HFF-Myc (cell line): ENCODE results near the gene DTX4.

Source experiments
- DNase-seq: peaks from one replicate; pipeline ENCODE4 v3.0.0-alpha.2; 2011; ENCODE audit warnings: low read depth; ENCODE audit errors: extremely low read depth
- H3K4me3 ChIP-seq: replicated peaks from 2 replicates; pipeline ENCODE4 v1.5.1; 2011; ENCODE audit warnings: low read depth, mild to moderate bottlenecking, control low read depth, low read length
- TF ChIP-seq, protein P1 (sequence below): IDR thresholded peaks from 2 replicates; pipeline ENCODE4 v1.5.1; 2012; ENCODE audit warnings: mild to moderate bottlenecking, low read depth, low read length, control low read depth; ENCODE audit errors: missing control alignments

DTX4 gene

DNA sequence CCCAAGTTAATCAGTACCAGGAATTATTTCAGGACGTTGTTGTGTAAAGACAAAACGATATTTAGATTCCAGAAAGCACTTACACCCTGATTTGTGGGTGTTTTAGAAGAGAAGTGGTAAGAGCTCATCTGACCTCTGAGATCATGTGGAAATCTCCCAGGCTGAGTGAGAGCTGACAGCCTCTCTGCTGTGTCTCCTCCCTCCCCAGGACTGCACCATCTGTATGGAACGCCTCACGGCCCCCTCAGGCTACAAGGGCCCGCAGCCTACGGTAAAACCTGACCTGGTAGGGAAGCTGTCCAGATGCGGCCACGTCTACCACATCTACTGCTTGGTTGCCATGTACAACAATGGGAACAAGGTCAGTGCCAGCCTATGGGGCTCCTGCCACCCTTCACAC is 20.0 kb downstream of the DTX4 start:
- H3K4me3 ChIP-seq = no peak overlapping the region
- no peak for DNase-seq
- TF ChIP-seq, protein P1, sequence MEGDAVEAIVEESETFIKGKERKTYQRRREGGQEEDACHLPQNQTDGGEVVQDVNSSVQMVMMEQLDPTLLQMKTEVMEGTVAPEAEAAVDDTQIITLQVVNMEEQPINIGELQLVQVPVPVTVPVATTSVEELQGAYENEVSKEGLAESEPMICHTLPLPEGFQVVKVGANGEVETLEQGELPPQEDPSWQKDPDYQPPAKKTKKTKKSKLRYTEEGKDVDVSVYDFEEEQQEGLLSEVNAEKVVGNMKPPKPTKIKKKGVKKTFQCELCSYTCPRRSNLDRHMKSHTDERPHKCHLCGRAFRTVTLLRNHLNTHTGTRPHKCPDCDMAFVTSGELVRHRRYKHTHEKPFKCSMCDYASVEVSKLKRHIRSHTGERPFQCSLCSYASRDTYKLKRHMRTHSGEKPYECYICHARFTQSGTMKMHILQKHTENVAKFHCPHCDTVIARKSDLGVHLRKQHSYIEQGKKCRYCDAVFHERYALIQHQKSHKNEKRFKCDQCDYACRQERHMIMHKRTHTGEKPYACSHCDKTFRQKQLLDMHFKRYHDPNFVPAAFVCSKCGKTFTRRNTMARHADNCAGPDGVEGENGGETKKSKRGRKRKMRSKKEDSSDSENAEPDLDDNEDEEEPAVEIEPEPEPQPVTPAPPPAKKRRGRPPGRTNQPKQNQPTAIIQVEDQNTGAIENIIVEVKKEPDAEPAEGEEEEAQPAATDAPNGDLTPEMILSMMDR = no peak

DNA sequence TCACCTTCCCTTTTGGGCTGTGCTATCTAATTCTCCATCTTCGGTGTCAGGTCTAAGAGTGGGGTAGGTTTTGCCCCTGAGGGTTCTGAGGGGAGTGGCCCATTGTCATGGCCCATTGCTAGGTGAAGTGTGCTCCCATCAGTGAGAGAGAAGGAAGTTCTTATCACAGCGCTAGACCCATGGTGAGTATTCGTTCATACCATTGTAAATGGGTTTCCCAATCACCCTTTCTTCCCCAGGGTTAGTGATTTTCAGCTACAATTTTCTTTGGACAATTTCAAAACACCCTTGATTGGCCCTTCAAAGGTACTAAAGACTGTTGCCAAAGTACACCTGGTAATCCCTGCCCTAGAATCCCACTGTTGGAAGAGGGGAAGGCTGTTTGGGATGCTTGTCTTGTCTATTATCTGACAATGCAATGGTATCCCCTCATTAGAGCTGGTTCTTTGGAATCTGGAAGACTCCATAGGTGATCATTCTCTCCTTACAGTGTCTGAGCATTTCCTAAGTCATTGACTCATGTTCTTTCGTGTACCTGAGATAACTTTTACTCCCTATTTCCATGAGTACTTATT is 20.6 kb downstream of the DTX4 start:
- DNase-seq = no peak
- no peak overlapping the region for H3K4me3 ChIP-seq
- TF ChIP-seq, protein P1 = no peak

DNA sequence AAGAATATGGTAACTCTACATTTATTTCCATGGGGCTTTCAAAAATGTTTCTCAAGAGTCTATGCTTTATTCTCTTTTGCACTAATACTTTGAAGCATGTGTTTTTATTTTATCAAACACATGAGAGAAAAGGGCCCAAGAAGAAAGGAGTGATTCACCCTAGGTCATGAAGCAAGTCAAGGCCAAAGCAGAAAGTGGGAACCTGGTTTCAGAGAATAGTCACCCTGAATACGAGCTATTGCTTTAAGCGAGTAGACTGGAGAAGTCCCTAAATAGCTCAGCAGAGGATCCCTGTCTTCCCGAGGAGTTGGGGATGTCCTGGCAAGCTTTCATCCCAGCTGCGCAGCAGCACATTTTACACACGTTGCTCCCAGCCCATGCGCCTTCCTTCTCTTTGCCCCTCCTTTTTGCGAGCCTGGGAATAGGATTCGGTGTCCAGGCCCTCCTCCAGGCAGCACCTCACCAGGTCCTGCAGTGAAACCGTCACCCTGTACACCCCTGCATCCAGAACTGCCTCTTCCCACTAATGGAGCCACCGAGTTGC is 21.7 kb downstream of the DTX4 start:
- TF ChIP-seq, protein P1 = no peak
- no peak for DNase-seq
- no peak overlapping the region for H3K4me3 ChIP-seq

DNA sequence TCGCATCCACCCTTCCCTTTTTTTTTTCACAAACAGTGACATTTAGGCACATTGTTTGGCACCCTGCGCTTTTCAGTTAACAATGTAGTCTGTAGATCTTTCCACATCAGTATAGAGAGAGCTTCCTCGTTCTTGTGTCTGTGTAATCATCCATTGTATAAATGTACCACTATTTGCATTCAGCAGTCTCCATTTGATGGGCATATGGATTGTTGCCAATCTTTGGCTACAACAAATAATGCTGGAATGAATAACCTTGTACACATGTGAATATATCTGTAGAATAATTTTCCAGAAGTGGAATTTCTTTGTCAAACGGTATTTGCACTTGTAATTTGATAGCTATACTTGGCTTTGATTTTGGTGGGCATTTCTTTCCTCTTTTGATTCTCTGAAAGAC is 23.7 kb downstream of the DTX4 start:
- TF ChIP-seq, protein P1 = no peak
- no peak overlapping the region for H3K4me3 ChIP-seq
- no peak for DNase-seq

DNA sequence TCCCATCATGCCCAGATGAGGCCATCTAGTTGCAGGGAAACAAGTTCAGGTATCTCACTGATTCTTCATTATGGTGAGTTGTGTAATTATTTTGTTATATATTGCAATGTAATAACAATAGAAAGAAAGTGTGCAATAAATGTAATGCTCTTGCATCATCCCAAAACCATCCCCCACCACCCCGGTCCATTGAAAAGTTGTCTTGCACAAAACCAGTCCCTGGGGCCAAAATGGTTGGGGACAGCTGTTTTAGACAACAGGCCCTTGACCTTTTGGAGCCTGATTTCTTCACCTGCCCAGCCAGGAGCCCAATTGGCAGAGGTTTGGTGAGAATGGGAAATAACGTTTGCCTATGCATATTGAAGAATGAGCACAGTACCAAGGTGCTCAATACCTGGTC is 24.8 kb downstream of the DTX4 start:
- no peak for DNase-seq
- TF ChIP-seq, protein P1 = no peak
- H3K4me3 ChIP-seq = no peak overlapping the region

DNA sequence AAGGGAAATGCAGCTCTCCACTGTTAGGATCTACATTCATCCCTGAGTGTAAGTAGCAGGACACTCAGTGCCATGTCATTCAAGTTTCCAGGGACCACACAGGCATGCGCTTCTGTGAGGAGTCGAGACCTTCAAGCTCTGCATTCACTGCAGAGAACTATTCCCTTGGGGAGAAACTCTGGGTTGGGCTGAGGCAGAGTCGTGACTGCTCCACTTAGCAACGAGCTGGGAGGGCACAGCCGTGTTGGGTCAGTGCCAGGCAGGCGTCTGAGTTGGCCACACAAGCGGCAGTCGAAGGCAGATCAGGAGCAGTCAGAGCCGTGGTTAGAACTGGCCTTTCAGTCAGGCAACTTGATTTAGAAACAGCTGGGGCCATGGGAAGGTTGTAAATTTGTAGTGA is 26.1 kb downstream of the DTX4 start:
- TF ChIP-seq, protein P1 = no peak
- H3K4me3 ChIP-seq = no peak overlapping the region
- DNase-seq = no peak

DNA sequence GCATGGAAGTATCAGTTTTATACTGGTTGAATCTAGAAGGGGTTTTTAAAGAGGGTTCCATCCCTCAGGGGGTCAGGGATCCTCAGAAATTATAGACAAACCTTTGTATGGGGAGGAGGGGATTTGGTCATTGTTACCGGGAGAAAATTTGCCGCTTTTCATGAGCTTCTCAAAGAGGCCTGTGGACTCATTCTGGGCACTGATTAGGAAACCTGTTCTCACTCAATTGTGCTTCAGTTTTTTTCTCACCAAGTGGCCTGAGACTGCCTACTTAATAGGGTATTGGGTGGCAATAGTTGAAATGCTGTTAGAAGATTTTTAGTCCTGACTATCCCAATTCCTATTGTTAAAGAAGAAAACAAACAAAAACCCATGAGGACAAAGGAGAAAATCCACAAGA is 26.8 kb downstream of the DTX4 start:
- no peak overlapping the region for H3K4me3 ChIP-seq
- DNase-seq = no peak
- TF ChIP-seq, protein P1 = no peak
